T-cell (primary cell): ENCODE results near the gene CELF2. TPM values are rescaled to one million over a fixed set of nuclear protein-coding genes. Genes with fewer than 3 reads are reported as not detected.

ENCODE experiments used
- ATAC-seq, 4 experiments: fragments of 200-7000 bp in 3 of 4; fragments of 150-1000 bp in 1 of 4; cut with Tn5 transposase; replicated peaks in 1 of 4; 1 replicate in 3 of 4; 2 replicates in 1 of 4; pipeline ENCODE4 v1.10.0; 2021; ENCODE audit warnings: moderate library complexity in 3 of 4, mild to moderate bottlenecking in 2 of 4, moderate number of reproducible peaks in 1 of 4
- CTCF ChIA-PET, 2 donors: fragments of 300-600 bp; sonication (Branson Sonifier 250); formaldehyde crosslinking; loops; one replicate each; lab custom pipeline; 2022; ENCODE audit warnings: antibody characterized with exemption in 2 of 2; lab: Charles Lee
- POLR2A ChIA-PET, 2 donors: fragments of 300-600 bp; sonication (Branson Sonifier 250); formaldehyde crosslinking; loops; one replicate each; lab custom pipeline; 2022; ENCODE audit warnings: antibody characterized with exemption in 2 of 2; lab: Charles Lee
- DNase-seq, 35 experiments: peaks; one replicate each; pipeline versions ENCODE4 v3.0.0 to v3.0.0-alpha.2; 2013 to 2023
- H3K27ac ChIP-seq: one replicate; pipeline ENCODE4 v1.5.1; 2013; ENCODE audit warnings: low read length
- H3K27me3 ChIP-seq, 2 experiments: replicated peaks in 1 of 2; 1 replicate in 1 of 2; 2 replicates in 1 of 2; pipeline versions ENCODE4 v1.6.1 to v1.7.0; 2013; ENCODE audit warnings: low read length in 1 of 2, mixed read lengths in 1 of 2; ENCODE audit not compliant: control insufficient read depth in 2 of 2, insufficient read depth in 2 of 2; ENCODE audit errors: extremely low read depth in 1 of 2
- H3K36me3 ChIP-seq, 2 donors: 1 replicate in 1 of 2; 2 replicates in 1 of 2; pipeline versions ENCODE4 v1.6.1 to v1.7.0; 2013; ENCODE audit warnings: low read length in 1 of 2; ENCODE audit not compliant: control insufficient read depth in 2 of 2, insufficient read depth in 1 of 2; ENCODE audit errors: extremely low read depth in 1 of 2
- H3K4me1 ChIP-seq, 2 experiments: 1 replicate in 1 of 2; 2 replicates in 1 of 2; pipeline versions ENCODE4 v1.6.1 to v1.7.0; 2013; ENCODE audit warnings: low read length in 2 of 2, mixed read lengths in 1 of 2; ENCODE audit not compliant: insufficient read depth in 2 of 2, control insufficient read depth in 1 of 2; ENCODE audit errors: extremely low read depth in 1 of 2
- H3K4me3 ChIP-seq, 2 donors: 1 replicate in 1 of 2; 2 replicates in 1 of 2; pipeline versions ENCODE4 v1.5.1 to v1.7.0; 2013; ENCODE audit warnings: mild to moderate bottlenecking in 2 of 2, low read length in 1 of 2, moderate library complexity in 1 of 2; ENCODE audit not compliant: control insufficient read depth in 1 of 2; ENCODE audit errors: extremely low read depth in 1 of 2
- H3K9me3 ChIP-seq: 2 replicates; pipeline ENCODE4 v1.7.0; 2013
- H3K27ac Mint-ChIP-seq, 2 donors: one replicate each; pipeline ENCODE4 v1.8.0; 2020 to 2021; ENCODE audit warnings: mild to moderate bottlenecking in 2 of 2, mixed read lengths in 2 of 2
- H3K27me3 Mint-ChIP-seq, 2 donors: one replicate each; pipeline ENCODE4 v1.8.0; 2021 to 2022; ENCODE audit warnings: mixed read lengths in 2 of 2
- H3K36me3 Mint-ChIP-seq: one replicate; pipeline ENCODE4 v1.8.0; 2021; ENCODE audit warnings: mixed read lengths
- H3K4me1 Mint-ChIP-seq, 3 donors: one replicate each; pipeline ENCODE4 v1.8.0; 2020 to 2022; ENCODE audit warnings: mixed read lengths in 3 of 3, mild to moderate bottlenecking in 1 of 3
- H3K4me3 Mint-ChIP-seq, 3 donors: one replicate each; pipeline ENCODE4 v1.8.0; 2020 to 2022; ENCODE audit warnings: mild to moderate bottlenecking in 3 of 3, mixed read lengths in 3 of 3, moderate library complexity in 3 of 3
- H3K9me3 Mint-ChIP-seq, 3 donors: one replicate each; pipeline ENCODE4 v1.8.0; 2020 to 2022; ENCODE audit warnings: mixed read lengths in 3 of 3
- WGBS: methylation state at CpG from one replicate; pipeline ENCODE4 v1.1.5; 2013; ENCODE audit warnings: missing lambda C conversion rate; ENCODE audit not compliant: insufficient coverage; 5-methylcytosine and 5-hydroxymethylcytosine counted together
- total RNA-seq, 35 experiments: library from RNA in 6 of 35; stranded (reverse) in 6 of 35; fragments of 120-200 nt in 1 of 35; gene quantifications; one replicate each; pipeline versions ENCODE4 v1.2.1 to v1.2.4 and lab custom pipeline; 2013 to 2026

Gene CELF2
- total RNA-seq, 5 donors from 2014 or later (not counting 1 experiment from before 2014, with no cell fraction given), result 149 to 225 (median 166) TPM

GRCh38 chr10:11230498-11231167, 213.0 kb downstream of the CELF2 start:
- Mint-ChIP-seq H3K27me3 (no peaks in the 10 kb centered on the region), H3K4me1 (peaks cover 96 to 98% (median 98%) of the 10 kb centered on the region in 3 donors), H3K9me3 (no peaks in the 10 kb centered on the region), H3K27ac (peak overlapping the region; percentile 73 to 79), H3K36me3 (peaks cover 55% of the 10 kb centered on the region), H3K4me3 (peak overlapping the region in 2 of 3 donors; percentile 2 to 35)
- H3K36me3 ChIP-seq, result peaks cover 0 to 67% of the 10 kb centered on the region in 2 donors
- no peak overlapping the region for H3K4me3 ChIP-seq
- DNase-seq (no peak), ATAC-seq (no peak)
- POLR2A ChIA-PET, result interaction anchor here in 1 of 2 donors (1.3 kb wide), 1 partner anchor 65 kb away, joined by 3 read pairs; no protein-coding TSS in a partner anchor
- H3K27me3 ChIP-seq, result no peaks in the 10 kb centered on the region
- peak overlapping the region; percentile 33 for H3K27ac ChIP-seq
- no peaks in the 10 kb centered on the region for H3K9me3 ChIP-seq
- 90% methylated on average over 4 of the region's 5 CpGs for WGBS
- CTCF ChIA-PET, result interaction anchor here (0.6 to 0.8 kb wide), 4 partner anchors 51 to 93 kb away, joined by 3 to 4 read pairs (median 4); no protein-coding TSS in a partner anchor
- H3K4me1 ChIP-seq, result peaks cover 40 to 80% of the 10 kb centered on the region in 2 experiments

GRCh38 chr10:11231285-11231684, 213.6 kb downstream of the CELF2 start:
- peak overlapping the region; percentile 58 to 79 for H3K27ac Mint-ChIP-seq
- H3K4me1 Mint-ChIP-seq, result peaks cover 96 to 98% (median 98%) of the 10 kb centered on the region in 3 donors
- ChIA-PET CTCF (interaction anchor here (0.6 to 0.8 kb wide), 3 partner anchors 58 to 92 kb away, joined by 3 to 4 read pairs (median 4); no protein-coding TSS in a partner anchor), POLR2A (interaction anchor here in 1 of 2 donors (0.7 to 1.3 kb wide), 2 partner anchors 51 to 66 kb away, joined by 3 to 8 read pairs; no protein-coding TSS in a partner anchor)
- peaks cover 52% of the 10 kb centered on the region for H3K36me3 Mint-ChIP-seq
- DNase-seq (no peak), ATAC-seq (no peak)
- 58% methylated on average over 2 of the region's 3 CpGs for WGBS
- Histone ChIP-seq H3K9me3 (no peaks in the 10 kb centered on the region), H3K27me3 (no peaks in the 10 kb centered on the region), H3K27ac (peak overlapping the region; percentile 33), H3K4me3 (no peak overlapping the region), H3K36me3 (peaks cover 0 to 61% of the 10 kb centered on the region in 2 donors), H3K4me1 (peaks cover 40 to 74% of the 10 kb centered on the region in 2 experiments)
- H3K27me3 Mint-ChIP-seq, result no peaks in the 10 kb centered on the region
- peak overlapping the region; percentile 1 to 35 (median 2) for H3K4me3 Mint-ChIP-seq
- no peaks in the 10 kb centered on the region for H3K9me3 Mint-ChIP-seq

GRCh38 chr10:11232222-11232961, 214.7 kb downstream of the CELF2 start:
- Histone ChIP-seq H3K4me1 (peaks cover 35 to 72% of the 10 kb centered on the region in 2 experiments), H3K36me3 (peaks cover 0 to 59% of the 10 kb centered on the region in 2 donors), H3K27ac (peak overlapping the region; percentile 50), H3K27me3 (no peaks in the 10 kb centered on the region), H3K4me3 (no peak overlapping the region), H3K9me3 (no peaks in the 10 kb centered on the region)
- Mint-ChIP-seq H3K9me3 (no peaks in the 10 kb centered on the region), H3K36me3 (peaks cover 56% of the 10 kb centered on the region), H3K27me3 (no peaks in the 10 kb centered on the region), H3K27ac (peak overlapping the region; percentile 60 to 79), H3K4me1 (peaks cover 96 to 98% (median 98%) of the 10 kb centered on the region in 3 donors), H3K4me3 (peak overlapping the region in 2 of 3 donors; percentile 25 to 55)
- POLR2A ChIA-PET, result interaction anchor here (0.6 to 0.8 kb wide), 4 partner anchors 13 to 76 kb away, joined by 3 to 8 read pairs (median 4); no protein-coding TSS in a partner anchor
- ATAC-seq (peak in 1 of 4 experiments; percentile 13), DNase-seq (no peak)
- CTCF ChIA-PET, result interaction anchor here in 1 of 2 donors (0.6 to 1.0 kb wide), 2 partner anchors 10 to 53 kb away, joined by 3 read pairs; no protein-coding TSS in a partner anchor
- WGBS, result 96% methylated on average over 3 of the region's 8 CpGs

- H3K4me3 Mint-ChIP-seq, result peak overlapping the region; percentile 11 to 55 (median 28)
- H3K36me3 Mint-ChIP-seq, result peaks cover 54% of the 10 kb centered on the region
- CTCF ChIA-PET, result interaction anchor here in 1 of 2 donors (0.9 kb wide), 1 partner anchor 123 kb away, joined by 3 read pairs; no protein-coding TSS in a partner anchor
- H3K27ac ChIP-seq, result peak overlapping the region; percentile 45
- no peak for DNase-seq
- 40% methylated on average over 2 of the region's 6 CpGs for WGBS
- peaks cover 0 to 48% of the 10 kb centered on the region in 2 donors for H3K36me3 ChIP-seq
- H3K9me3 ChIP-seq, result no peaks in the 10 kb centered on the region
- no peaks in the 10 kb centered on the region for H3K9me3 Mint-ChIP-seq
- H3K4me3 ChIP-seq, result no peak overlapping the region
- H3K4me1 ChIP-seq, result peaks cover 30 to 64% of the 10 kb centered on the region in 2 experiments
- H3K27me3 ChIP-seq, result no peaks in the 10 kb centered on the region
- H3K4me1 Mint-ChIP-seq, result peaks cover 83 to 95% (median 95%) of the 10 kb centered on the region in 3 donors
- no peak for ATAC-seq
- no peaks in the 10 kb centered on the region for H3K27me3 Mint-ChIP-seq
- H3K27ac Mint-ChIP-seq, result peak overlapping the region; percentile 58 to 79
- POLR2A ChIA-PET, result interaction anchor here (0.5 to 0.8 kb wide), 4 partner anchors 21 to 64 kb away, joined by 3 to 7 read pairs (median 4); no protein-coding TSS in a partner anchor
Measured at GRCh38 chr10:11234857-11235531, 217.3 kb downstream of the CELF2 start.

- H3K27me3 ChIP-seq, result no peaks in the 10 kb centered on the region
- peak in 1 of 4 experiments; percentile 13 for ATAC-seq
- peak overlapping the region; percentile 45 for H3K27ac ChIP-seq
- DNase-seq, result no peak
- Mint-ChIP-seq H3K4me1 (peaks cover 75 to 95% (median 95%) of the 10 kb centered on the region in 3 donors), H3K27me3 (no peaks in the 10 kb centered on the region), H3K9me3 (no peaks in the 10 kb centered on the region), H3K27ac (peak overlapping the region; percentile 74 to 79), H3K4me3 (peak overlapping the region in 1 of 3 donors; percentile 55), H3K36me3 (peaks cover 48% of the 10 kb centered on the region)
- H3K4me1 ChIP-seq, result peaks cover 27 to 60% of the 10 kb centered on the region in 2 experiments
- ChIA-PET POLR2A (interaction anchor here (0.5 to 1.4 kb wide), 7 partner anchors 21 to 755 kb away, joined by 3 to 9 read pairs (median 4); no protein-coding TSS in a partner anchor), CTCF (interaction anchor here in 1 of 2 donors (0.8 to 1.4 kb wide), 4 partner anchors 15 to 124 kb away, joined by 3 read pairs; no protein-coding TSS in a partner anchor)
- no peak overlapping the region for H3K4me3 ChIP-seq
- peaks cover 0 to 45% of the 10 kb centered on the region in 2 donors for H3K36me3 ChIP-seq
- no CpG with 5 or more reads among the region's 4 CpGs for WGBS
- H3K9me3 ChIP-seq, result no peaks in the 10 kb centered on the region
Measured at GRCh38 chr10:11235771-11236170, 218.1 kb downstream of the CELF2 start.
